Testis (tissue), 2 donors: Measurements from ENCODE around the gene SLC38A10.

Experiments used
- POLR2A ChIP-seq: fragments of 450-650 bp; IDR thresholded peaks from one replicate; pipeline ENCODE4 v1.6.1; 2017; ENCODE audit warnings: antibody characterized with exemption, mild to moderate bottlenecking, moderate library complexity
- TF ChIP-seq, protein P1 (sequence below), 3 experiments: fragments of 450-650 bp in 2 of 3; fragments of 200-600 bp in 1 of 3; sonication (generic) in 1 of 3; IDR thresholded peaks; one replicate each; pipeline ENCODE4 v1.5.1; 2016 to 2019; ENCODE audit warnings: antibody characterized with exemption in 3 of 3, mild to moderate bottlenecking in 2 of 3, moderate library complexity in 1 of 3

DNA sequence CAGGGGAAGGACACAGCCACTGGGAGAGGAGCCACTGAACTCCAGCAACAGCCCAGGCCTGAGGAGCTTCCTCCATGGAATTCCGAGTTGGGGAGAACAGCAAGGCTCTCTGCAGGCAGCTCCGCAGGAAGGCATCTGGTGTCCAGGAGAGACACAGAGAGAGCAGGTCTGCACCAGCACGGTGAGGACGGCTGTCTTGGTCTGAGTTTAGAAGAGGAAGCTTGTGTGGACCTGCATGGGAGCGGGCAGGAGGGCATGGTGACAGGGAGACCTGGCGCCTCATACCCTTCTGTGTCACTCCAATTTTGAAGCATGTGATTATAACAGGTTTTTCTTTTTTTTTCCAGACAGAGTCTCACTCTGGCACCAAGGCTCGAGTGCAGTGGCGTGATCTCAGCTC lies 6.4 kb downstream of the SLC38A10 start:
- TF ChIP-seq, protein P1, sequence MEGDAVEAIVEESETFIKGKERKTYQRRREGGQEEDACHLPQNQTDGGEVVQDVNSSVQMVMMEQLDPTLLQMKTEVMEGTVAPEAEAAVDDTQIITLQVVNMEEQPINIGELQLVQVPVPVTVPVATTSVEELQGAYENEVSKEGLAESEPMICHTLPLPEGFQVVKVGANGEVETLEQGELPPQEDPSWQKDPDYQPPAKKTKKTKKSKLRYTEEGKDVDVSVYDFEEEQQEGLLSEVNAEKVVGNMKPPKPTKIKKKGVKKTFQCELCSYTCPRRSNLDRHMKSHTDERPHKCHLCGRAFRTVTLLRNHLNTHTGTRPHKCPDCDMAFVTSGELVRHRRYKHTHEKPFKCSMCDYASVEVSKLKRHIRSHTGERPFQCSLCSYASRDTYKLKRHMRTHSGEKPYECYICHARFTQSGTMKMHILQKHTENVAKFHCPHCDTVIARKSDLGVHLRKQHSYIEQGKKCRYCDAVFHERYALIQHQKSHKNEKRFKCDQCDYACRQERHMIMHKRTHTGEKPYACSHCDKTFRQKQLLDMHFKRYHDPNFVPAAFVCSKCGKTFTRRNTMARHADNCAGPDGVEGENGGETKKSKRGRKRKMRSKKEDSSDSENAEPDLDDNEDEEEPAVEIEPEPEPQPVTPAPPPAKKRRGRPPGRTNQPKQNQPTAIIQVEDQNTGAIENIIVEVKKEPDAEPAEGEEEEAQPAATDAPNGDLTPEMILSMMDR (IDR thresholded peaks at IDR 0.05) = no peak
- TF ChIP-seq POLR2A = no peak
